CD4-positive, alpha-beta T cell (primary cell): ENCODE results near the gene LEMD2. TPM values are rescaled to one million over a fixed set of nuclear protein-coding genes. Genes with fewer than 3 reads are reported as not detected.

Experiments
- ATAC-seq: fragments of 200-7000 bp; cut with Tn5 transposase; one replicate; pipeline ENCODE4 v1.10.0; 2022; ENCODE audit warnings: mild to moderate bottlenecking; ENCODE audit not compliant: poor library complexity
- CTCF ChIA-PET: fragments of 350-600 bp; sonication (Branson Sonifier 250); formaldehyde crosslinking; loops from one replicate; lab custom pipeline; 2021; ENCODE audit warnings: antibody characterized with exemption, inconsistent platforms; lab: Charles Lee
- POLR2A ChIA-PET: fragments of 350-600 bp; sonication (Branson Sonifier 250); formaldehyde crosslinking; loops from one replicate; lab custom pipeline; 2021; ENCODE audit warnings: antibody characterized with exemption, inconsistent platforms; lab: Charles Lee
- DNase-seq, 14 experiments: peaks; one replicate each; pipeline ENCODE4 v3.0.0-alpha.2; 2013 to 2020; ENCODE audit warnings: mixed read lengths in 2 of 14
- H3K27ac ChIP-seq, 2 donors: one replicate each; pipeline versions ENCODE4 v1.5.1 to v1.7.0; 2013; ENCODE audit warnings: low read length in 2 of 2, low read depth in 1 of 2, mild to moderate bottlenecking in 1 of 2
- H3K27me3 ChIP-seq, 2 experiments: 1 replicate in 1 of 2; 2 replicates in 1 of 2; pipeline versions ENCODE4 v1.6.1 to v1.7.0; 2013; ENCODE audit warnings: low read length in 2 of 2, control low read depth in 1 of 2, mild to moderate bottlenecking in 1 of 2, moderate library complexity in 1 of 2; ENCODE audit not compliant: insufficient read depth in 2 of 2, control insufficient read depth in 1 of 2
- H3K36me3 ChIP-seq: one replicate; pipeline ENCODE4 v1.6.1; 2013; ENCODE audit warnings: low read length, control low read depth; ENCODE audit not compliant: insufficient read depth
- H3K4me1 ChIP-seq: one replicate; pipeline ENCODE4 v1.6.1; 2013; ENCODE audit warnings: low read length, control low read depth; ENCODE audit not compliant: insufficient read depth
- H3K4me3 ChIP-seq: one replicate; pipeline ENCODE4 v1.5.1; 2013; ENCODE audit warnings: mild to moderate bottlenecking, low read length, moderate library complexity
- H3K9me3 ChIP-seq, 2 experiments: 1 replicate in 1 of 2; 2 replicates in 1 of 2; pipeline versions ENCODE4 v1.6.1 to v1.7.0; 2013; ENCODE audit warnings: low read length in 2 of 2, mild to moderate bottlenecking in 2 of 2, control low read depth in 1 of 2, moderate library complexity in 1 of 2; ENCODE audit not compliant: control insufficient read depth in 1 of 2, insufficient read depth in 1 of 2
- H3K27ac Mint-ChIP-seq: one replicate; pipeline ENCODE4 v1.8.0; 2020; ENCODE audit warnings: mixed read lengths
- H3K27me3 Mint-ChIP-seq: one replicate; pipeline ENCODE4 v1.8.0; 2021; ENCODE audit warnings: mixed read lengths
- H3K36me3 Mint-ChIP-seq: one replicate; pipeline ENCODE4 v1.8.0; 2021; ENCODE audit warnings: low read depth, mixed read lengths
- H3K4me1 Mint-ChIP-seq: one replicate; pipeline ENCODE4 v1.8.0; 2021; ENCODE audit warnings: low read depth, mixed read lengths
- H3K4me3 Mint-ChIP-seq: one replicate; pipeline ENCODE4 v1.8.0; 2020; ENCODE audit warnings: mild to moderate bottlenecking, mixed read lengths
- H3K9me3 Mint-ChIP-seq: one replicate; pipeline ENCODE4 v1.8.0; 2020; ENCODE audit warnings: mixed read lengths
- intact Hi-C, 2 experiments: fragments of 100-400 bp; cut with DNase I in 1 of 2; cut with micrococcal nuclease in 1 of 2; formaldehyde crosslinking; loops; one replicate each; pipeline versions ENCODE4 v1.15.1 to v1.9.0; 2023 to 2025; cut with DNase I, micrococcal nuclease
- total RNA-seq, 174 experiments: library from RNA in 2 of 174; stranded (reverse) in 2 of 174; gene quantifications; one replicate each; pipeline ENCODE4 v1.2.3 and lab custom pipeline; 2021 to 2026
- TF ChIP-seq, protein P1 (sequence below): fragments of 200-600 bp; IDR thresholded peaks from one replicate; pipeline ENCODE4 v1.8.0; 2022; ENCODE audit warnings: antibody characterized with exemption, mild to moderate bottlenecking

Gene LEMD2
- total RNA-seq, 2 experiments from 2014 or later: 122 to 124 TPM

DNA sequence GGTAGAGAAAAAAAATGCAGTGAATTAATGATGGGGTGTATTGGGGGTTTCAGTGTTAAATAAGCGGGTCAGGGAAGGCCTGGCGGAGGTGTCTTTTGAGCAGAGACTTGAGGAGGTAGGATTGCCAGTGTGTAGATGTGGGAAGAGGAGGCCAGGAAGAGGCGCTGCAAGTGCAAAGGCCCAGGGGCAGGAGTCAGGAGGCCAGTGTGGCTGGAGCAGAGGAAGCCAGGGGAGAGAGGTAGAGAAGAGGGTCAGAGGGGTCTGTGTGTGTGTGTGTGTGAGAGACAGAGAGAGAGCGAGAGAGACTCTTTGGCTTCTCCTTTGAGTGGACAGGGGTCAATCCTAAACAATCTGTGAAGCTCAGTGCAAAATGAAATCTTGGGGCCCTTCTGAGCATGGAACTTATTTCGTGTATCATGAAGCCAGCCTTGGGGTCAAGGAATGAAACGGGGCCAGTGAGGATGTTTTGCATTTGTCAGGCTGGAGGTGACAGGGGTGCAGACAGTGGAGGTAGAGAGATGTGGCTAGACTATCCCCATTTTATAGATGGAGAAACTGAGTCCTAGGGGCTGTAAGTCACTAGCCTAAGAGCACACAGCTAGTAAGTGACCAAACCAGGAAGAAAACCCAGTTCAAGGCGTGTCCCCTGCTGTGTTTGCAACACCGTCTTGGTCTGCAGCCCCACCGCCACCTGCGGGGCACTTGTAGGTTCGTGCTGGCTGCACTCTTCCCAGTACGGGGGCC lies 32.5 kb downstream of the LEMD2 start:
- Histone ChIP-seq H3K4me3 (no peak overlapping the region), H3K36me3 (no peaks in the 10 kb centered on the region), H3K9me3 (no peaks in the 10 kb centered on the region), H3K27me3 (no peaks in the 10 kb centered on the region), H3K4me1 (no peaks in the 10 kb centered on the region), H3K27ac (no peak overlapping the region)
- no peak overlapping the region for H3K4me3 Mint-ChIP-seq
- DNase-seq: no peak
- no peaks in the 10 kb centered on the region for H3K4me1 Mint-ChIP-seq
- no peaks in the 10 kb centered on the region for H3K36me3 Mint-ChIP-seq
- no peak overlapping the region for H3K27ac Mint-ChIP-seq
- ChIA-PET CTCF (no interaction called here), POLR2A (interaction anchor here (0.7 kb wide), 1 partner anchor 12 kb away, joined by 3 read pairs; no protein-coding TSS in a partner anchor)
- TF ChIP-seq, protein P1, sequence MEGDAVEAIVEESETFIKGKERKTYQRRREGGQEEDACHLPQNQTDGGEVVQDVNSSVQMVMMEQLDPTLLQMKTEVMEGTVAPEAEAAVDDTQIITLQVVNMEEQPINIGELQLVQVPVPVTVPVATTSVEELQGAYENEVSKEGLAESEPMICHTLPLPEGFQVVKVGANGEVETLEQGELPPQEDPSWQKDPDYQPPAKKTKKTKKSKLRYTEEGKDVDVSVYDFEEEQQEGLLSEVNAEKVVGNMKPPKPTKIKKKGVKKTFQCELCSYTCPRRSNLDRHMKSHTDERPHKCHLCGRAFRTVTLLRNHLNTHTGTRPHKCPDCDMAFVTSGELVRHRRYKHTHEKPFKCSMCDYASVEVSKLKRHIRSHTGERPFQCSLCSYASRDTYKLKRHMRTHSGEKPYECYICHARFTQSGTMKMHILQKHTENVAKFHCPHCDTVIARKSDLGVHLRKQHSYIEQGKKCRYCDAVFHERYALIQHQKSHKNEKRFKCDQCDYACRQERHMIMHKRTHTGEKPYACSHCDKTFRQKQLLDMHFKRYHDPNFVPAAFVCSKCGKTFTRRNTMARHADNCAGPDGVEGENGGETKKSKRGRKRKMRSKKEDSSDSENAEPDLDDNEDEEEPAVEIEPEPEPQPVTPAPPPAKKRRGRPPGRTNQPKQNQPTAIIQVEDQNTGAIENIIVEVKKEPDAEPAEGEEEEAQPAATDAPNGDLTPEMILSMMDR: no peak
- H3K27me3 Mint-ChIP-seq: no peaks in the 10 kb centered on the region
- ATAC-seq: no peak
- intact Hi-C loops: no loop called here
- no peaks in the 10 kb centered on the region for H3K9me3 Mint-ChIP-seq

DNA sequence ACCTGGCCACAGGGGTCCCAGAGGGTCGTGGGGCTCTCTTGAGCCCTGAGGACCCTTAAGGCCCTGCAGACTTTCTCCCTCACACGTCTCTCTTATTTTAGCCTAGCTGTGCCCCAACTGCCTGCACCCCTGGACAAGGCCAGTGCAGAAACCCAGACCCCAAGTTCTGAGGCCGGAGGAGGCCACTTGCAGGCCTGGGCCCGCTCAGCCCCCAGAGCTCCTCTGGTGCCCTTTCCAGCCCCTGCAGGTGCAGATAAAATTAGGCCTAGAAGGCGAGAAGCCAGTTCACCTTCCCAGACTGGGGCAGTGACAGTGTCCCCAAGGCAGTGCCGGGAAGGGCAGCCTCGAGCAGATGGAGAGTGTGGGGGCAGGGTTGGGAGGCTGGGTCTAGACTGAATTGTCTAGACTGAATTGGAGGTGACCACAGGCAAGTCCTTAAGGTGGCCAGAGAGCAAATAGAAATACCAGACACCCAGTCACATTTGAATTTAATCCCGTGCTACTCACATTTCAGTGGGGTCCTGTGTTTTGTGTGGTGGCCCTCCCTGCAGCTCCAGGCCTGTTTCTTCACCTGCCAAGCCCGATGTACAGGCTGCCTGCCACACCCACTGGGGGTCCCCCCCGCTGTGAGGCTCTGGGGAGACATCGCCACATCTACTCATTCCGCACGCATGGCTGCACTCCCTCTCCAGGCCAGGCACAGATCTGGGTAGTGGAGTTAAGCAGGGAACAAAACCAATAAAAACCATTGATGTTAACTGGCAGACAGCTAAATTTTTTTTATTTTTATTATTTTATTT lies 33.7 kb downstream of the LEMD2 start:
- no peaks in the 10 kb centered on the region for H3K36me3 Mint-ChIP-seq
- ChIA-PET POLR2A (interaction anchor here (0.7 kb wide), 1 partner anchor 11 kb away, joined by 3 read pairs; no protein-coding TSS in a partner anchor), CTCF (no interaction called here)
- H3K9me3 Mint-ChIP-seq: no peaks in the 10 kb centered on the region
- no peak overlapping the region for H3K27ac ChIP-seq
- no peak overlapping the region for H3K4me3 Mint-ChIP-seq
- intact Hi-C loops: no loop called here
- TF ChIP-seq, protein P1: no peak
- H3K27me3 ChIP-seq: no peaks in the 10 kb centered on the region
- no peak overlapping the region for H3K27ac Mint-ChIP-seq
- no peaks in the 10 kb centered on the region for H3K4me1 Mint-ChIP-seq
- H3K9me3 ChIP-seq: no peaks in the 10 kb centered on the region
- no peaks in the 10 kb centered on the region for H3K36me3 ChIP-seq
- H3K27me3 Mint-ChIP-seq: no peaks in the 10 kb centered on the region
- DNase-seq: no peak
- no peaks in the 10 kb centered on the region for H3K4me1 ChIP-seq
- ATAC-seq: no peak
- no peak overlapping the region for H3K4me3 ChIP-seq

DNA sequence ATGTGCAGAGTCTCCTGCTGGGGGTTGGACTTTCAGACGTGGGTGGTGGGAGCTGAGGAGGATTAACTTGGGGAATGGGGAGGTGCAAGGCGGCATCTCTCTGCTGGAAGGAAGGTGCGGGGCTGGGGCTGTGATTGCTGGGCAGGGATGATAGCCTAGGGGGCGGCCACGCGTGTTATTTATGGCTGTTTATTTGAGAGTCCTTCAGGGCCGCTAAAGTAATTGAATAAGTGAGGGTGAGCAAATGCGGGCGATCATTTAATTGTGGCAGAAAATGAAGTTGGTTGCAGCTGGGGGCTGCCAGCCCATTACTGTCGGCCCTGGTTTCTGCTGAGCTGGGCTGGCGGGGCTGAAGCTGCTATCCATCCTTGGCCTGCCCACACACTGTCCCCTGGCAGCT lies 34.7 kb downstream of the LEMD2 start:
- Histone ChIP-seq H3K27me3 (no peaks in the 10 kb centered on the region), H3K36me3 (no peaks in the 10 kb centered on the region), H3K9me3 (no peaks in the 10 kb centered on the region), H3K27ac (no peak overlapping the region), H3K4me1 (no peaks in the 10 kb centered on the region), H3K4me3 (no peak overlapping the region)
- Mint-ChIP-seq H3K4me1 (no peaks in the 10 kb centered on the region), H3K9me3 (no peaks in the 10 kb centered on the region), H3K4me3 (no peak overlapping the region), H3K27me3 (no peaks in the 10 kb centered on the region), H3K27ac (no peak overlapping the region), H3K36me3 (no peaks in the 10 kb centered on the region)
- POLR2A ChIA-PET: no interaction called here
- TF ChIP-seq, protein P1: no peak
- CTCF ChIA-PET: no interaction called here
- DNase-seq (no peak), ATAC-seq (no peak)
- intact Hi-C loops: no loop called here
